Upper lobe of left lung (tissue), 6 donors: Measurements from ENCODE around the gene AOAH. TPM values are rescaled to one million over a fixed set of nuclear protein-coding genes. Genes with fewer than 3 reads are reported as not detected.

ENCODE experiments used
- ATAC-seq, 2 donors: fragments of 200-7000 bp; cut with Tn5 transposase; one replicate each; pipeline ENCODE4 v1.9.1; 2022; ENCODE audit warnings: mild to moderate bottlenecking in 2 of 2, moderate library complexity in 2 of 2; ENCODE audit not compliant: low FRiP score in 2 of 2
- DNase-seq, 2 donors: peaks; one replicate each; pipeline ENCODE4 v3.0.0-alpha.2; 2019 to 2020
- H3K27ac ChIP-seq, 4 donors: fragments of 200-600 bp; sonication (generic); one replicate each; pipeline ENCODE4 v1.5.1; 2016 to 2019
- H3K27me3 ChIP-seq, 4 donors: fragments of 200-600 bp; sonication (generic); one replicate each; pipeline ENCODE4 v1.5.1; 2017 to 2019
- H3K36me3 ChIP-seq, 4 donors: fragments of 200-600 bp; sonication (generic); one replicate each; pipeline ENCODE4 v1.5.1; 2016 to 2019
- H3K4me1 ChIP-seq, 4 donors: fragments of 200-600 bp; sonication (generic); one replicate each; pipeline ENCODE4 v1.5.1; 2018 to 2019
- H3K4me3 ChIP-seq, 4 donors: fragments of 200-600 bp; sonication (generic); one replicate each; pipeline ENCODE4 v1.5.1; 2017 to 2019; ENCODE audit warnings: mild to moderate bottlenecking in 2 of 4, moderate library complexity in 1 of 4
- H3K9me3 ChIP-seq, 4 donors: fragments of 200-600 bp; sonication (generic); one replicate each; pipeline ENCODE4 v1.5.1; 2018 to 2019
- CTCF ChIP-seq, 6 experiments: fragments of 450-650 bp in 4 of 6; fragments of 200-600 bp in 2 of 6; sonication (generic) in 2 of 6; IDR thresholded peaks; one replicate each; pipeline ENCODE4 v1.5.1; 2016 to 2019; ENCODE audit warnings: antibody characterized with exemption in 6 of 6
- EP300 ChIP-seq, 4 donors: sonication (generic); formaldehyde crosslinking; IDR thresholded peaks; one replicate each; pipeline ENCODE4 v1.5.1; 2017; ENCODE audit warnings: antibody characterized with exemption in 4 of 4, control low read depth in 2 of 4
- POLR2A ChIP-seq, 4 donors: fragments of 450-650 bp; IDR thresholded peaks; one replicate each; pipeline ENCODE4 v1.5.1; 2016 to 2017; ENCODE audit warnings: antibody characterized with exemption in 4 of 4, mild to moderate bottlenecking in 2 of 4
- POLR2AphosphoS5 ChIP-seq, 2 donors: sonication (generic); formaldehyde crosslinking; IDR thresholded peaks; one replicate each; pipeline ENCODE4 v1.5.1; 2017; ENCODE audit warnings: antibody characterized with exemption in 2 of 2
- WGBS, 2 donors: methylation state at CpG; one replicate each; pipeline ENCODE4 v1.1.5; 2017 to 2018; 5-methylcytosine and 5-hydroxymethylcytosine counted together
- total RNA-seq, 6 donors: library from RNA; depleted of rRNA in 4 of 6; stranded (reverse); fragments of >200 nt in 4 of 6; gene quantifications; one replicate each; pipeline versions ENCODE4 v1.1.0 to v1.2.1, GENCODE V29; 2016 to 2021
- donor health status: DM: no; HTN: no; CAD: no; lungs with moderate emphysema.
- donor health status: DM: no; HTN: yes; CAD: no; lungs with severe emphysema.

AOAH gene
- total RNA-seq, 6 donors from 2014 or later = 18.5 to 36.8 (median 25.7) TPM

GRCh38 chr7:36763132-36763816 is 39.0 kb upstream of the AOAH start:
- DNase-seq (peak in 1 of 2 donors; percentile 9), ATAC-seq (no peak)
- Histone ChIP-seq H3K9me3 (no peaks in the 10 kb centered on the region), H3K4me3 (no peak overlapping the region), H3K27me3 (no peaks in the 10 kb centered on the region), H3K27ac (no peak overlapping the region), H3K4me1 (no peaks in the 10 kb centered on the region), H3K36me3 (no peaks in the 10 kb centered on the region)
- 89 to 96% methylated on average over 10 of the region's 10 CpGs for WGBS, 2 donors
- no peak for TF ChIP-seq EP300 (IDR thresholded peaks at IDR 0.05)
- TF ChIP-seq CTCF (IDR thresholded peaks at IDR 0.05) = no peak
- TF ChIP-seq POLR2AphosphoS5 (IDR thresholded peaks at IDR 0.05) = no peak
- TF ChIP-seq POLR2A (IDR thresholded peaks at IDR 0.05) = no peak

GRCh38 chr7:36762394-36762793 is 38.1 kb upstream of the AOAH start:
- Histone ChIP-seq H3K36me3 (no peaks in the 10 kb centered on the region), H3K4me3 (no peak overlapping the region), H3K9me3 (no peaks in the 10 kb centered on the region), H3K27me3 (no peaks in the 10 kb centered on the region), H3K27ac (no peak overlapping the region), H3K4me1 (no peaks in the 10 kb centered on the region)
- DNase-seq (no peak), ATAC-seq (no peak)
- TF ChIP-seq EP300 (IDR thresholded peaks at IDR 0.05) = no peak
- TF ChIP-seq POLR2AphosphoS5 (IDR thresholded peaks at IDR 0.05) = no peak
- no peak for TF ChIP-seq POLR2A (IDR thresholded peaks at IDR 0.05)
- TF ChIP-seq CTCF (IDR thresholded peaks at IDR 0.05) = no peak
- WGBS, 2 donors = 82 to 91% methylated on average over 2 of the region's 2 CpGs

GRCh38 chr7:36761835-36762234 is 37.5 kb upstream of the AOAH start:
- no peaks in the 10 kb centered on the region for H3K36me3 ChIP-seq
- no peak for DNase-seq

GRCh38 chr7:36760856-36761762 is 36.8 kb upstream of the AOAH start:
- H3K27me3 ChIP-seq = no peaks in the 10 kb centered on the region
- no peak overlapping the region for H3K4me3 ChIP-seq
- TF ChIP-seq POLR2AphosphoS5 (IDR thresholded peaks at IDR 0.05) (no peak), POLR2A (IDR thresholded peaks at IDR 0.05) (no peak), CTCF (IDR thresholded peaks at IDR 0.05) (no peak), EP300 (IDR thresholded peaks at IDR 0.05) (no peak)
- H3K27ac ChIP-seq = no peak overlapping the region
- WGBS, 2 donors = 84 to 88% methylated on average over 6 to 7 of the region's 7 CpGs
- DNase-seq = no peak
- no peaks in the 10 kb centered on the region for H3K36me3 ChIP-seq
- H3K9me3 ChIP-seq = no peaks in the 10 kb centered on the region
- no peaks in the 10 kb centered on the region for H3K4me1 ChIP-seq
- ATAC-seq = no peak

More at GRCh38 chr7:36761835-36762234, 37.5 kb upstream of the AOAH start:
- TF ChIP-seq POLR2A (IDR thresholded peaks at IDR 0.05) = no peak
- TF ChIP-seq POLR2AphosphoS5 (IDR thresholded peaks at IDR 0.05) = no peak
- TF ChIP-seq EP300 (IDR thresholded peaks at IDR 0.05) = no peak
- TF ChIP-seq CTCF (IDR thresholded peaks at IDR 0.05) = no peak
- Histone ChIP-seq H3K27ac (no peak overlapping the region), H3K4me1 (no peaks in the 10 kb centered on the region), H3K27me3 (no peaks in the 10 kb centered on the region), H3K9me3 (no peaks in the 10 kb centered on the region), H3K4me3 (no peak overlapping the region)
- WGBS, 2 donors = 89 to 100% methylated on average over 2 of the region's 2 CpGs
- no peak for ATAC-seq
